GM19468 (cell line): Measurements from ENCODE around the gene ARMC5.
"Not testable (repeated sequence)": the region's sequence is repeated elsewhere in the genome, so short reads cannot be mapped to it uniquely, and the experiment has no call there.

Experiments
- ATAC-seq: cut with Tn5 transposase; IDR thresholded peaks from one replicate; pipeline ENCODE4 v1.9.1; 2021; ENCODE audit warnings: mild to moderate bottlenecking, moderate library complexity, moderate number of reproducible peaks; ENCODE audit not compliant: unreplicated experiment; ENCODE audit errors: extremely low read depth

The ARMC5 gene

DNA sequence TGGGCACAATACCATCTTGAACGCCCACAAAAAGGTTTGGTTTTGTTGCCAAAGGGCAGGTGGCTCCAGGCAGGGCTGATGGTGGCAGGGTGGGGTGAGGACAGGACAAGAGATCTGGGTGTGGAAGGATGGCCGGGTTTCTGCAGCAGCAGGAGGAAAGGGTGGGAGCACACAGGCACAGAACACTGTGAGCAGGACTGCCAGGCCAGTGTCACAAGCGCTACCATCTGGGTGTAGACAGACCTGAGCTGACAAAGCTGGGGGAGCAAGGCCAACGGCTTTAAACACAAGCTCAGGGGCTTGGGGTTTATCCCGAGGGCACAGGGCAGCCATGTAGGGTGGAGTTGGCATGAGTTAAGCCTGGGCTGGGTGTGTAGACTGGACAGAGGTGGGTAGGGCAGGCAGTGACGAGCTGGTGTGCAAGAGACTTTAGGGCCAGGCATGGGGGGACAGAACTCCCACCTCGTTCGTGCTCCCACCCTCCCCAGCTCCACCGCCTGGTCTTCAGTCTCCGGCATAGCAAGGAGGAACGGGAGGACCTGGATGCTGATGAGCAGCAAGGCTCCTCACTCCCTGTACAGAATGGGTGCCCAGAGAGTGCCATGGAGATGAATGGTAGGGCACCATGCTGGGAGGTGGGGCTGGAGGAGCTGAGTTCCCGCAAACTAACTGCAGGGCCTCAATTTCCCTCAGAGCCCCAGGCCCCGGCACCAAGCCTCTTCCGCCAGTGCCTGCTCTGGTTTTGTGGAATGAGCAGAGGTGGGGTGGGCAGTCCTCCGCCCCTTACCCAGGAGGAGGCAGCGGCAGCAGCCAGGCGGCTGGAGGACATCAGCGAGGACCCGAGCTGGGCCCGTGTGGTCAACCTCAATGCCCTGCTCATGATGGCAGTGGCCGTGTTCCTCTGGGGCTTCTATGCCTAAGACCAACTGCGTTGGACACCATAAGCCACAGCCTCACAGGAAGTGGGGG is 30.6 kb downstream of the ARMC5 start:
- ATAC-seq = no peak

DNA sequence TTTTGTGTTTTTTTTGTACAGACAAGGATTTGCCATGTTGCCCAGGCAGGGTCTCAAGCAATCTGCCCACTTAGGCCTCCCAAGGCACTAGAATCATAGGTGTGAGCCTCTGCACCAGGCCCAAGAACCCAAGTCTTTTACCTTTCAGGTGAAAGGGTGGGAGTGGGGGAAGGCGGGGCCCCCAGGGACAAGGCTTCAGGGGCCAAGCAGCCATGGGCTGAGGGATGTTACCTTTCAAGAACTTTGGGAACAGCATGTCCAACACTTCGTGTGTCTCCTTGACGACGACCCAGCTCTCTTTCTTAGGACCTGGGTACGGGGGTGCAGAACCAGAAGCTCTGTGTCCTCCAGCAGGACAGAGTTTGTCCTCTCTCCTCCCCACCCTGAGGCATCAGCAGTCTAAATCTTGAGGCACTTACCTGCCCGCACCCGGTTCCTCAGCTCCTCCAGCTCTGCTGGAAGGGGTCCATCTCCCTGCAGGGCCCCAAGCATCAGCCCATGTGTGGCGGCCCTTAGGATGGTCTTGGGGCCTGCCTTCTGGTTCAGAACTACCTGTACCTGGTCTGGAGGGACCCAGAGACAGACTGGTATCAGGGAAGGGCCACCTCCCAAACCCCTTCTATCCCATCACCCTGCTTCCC is 32.6 kb downstream of the ARMC5 start:
- ATAC-seq = no peak

DNA sequence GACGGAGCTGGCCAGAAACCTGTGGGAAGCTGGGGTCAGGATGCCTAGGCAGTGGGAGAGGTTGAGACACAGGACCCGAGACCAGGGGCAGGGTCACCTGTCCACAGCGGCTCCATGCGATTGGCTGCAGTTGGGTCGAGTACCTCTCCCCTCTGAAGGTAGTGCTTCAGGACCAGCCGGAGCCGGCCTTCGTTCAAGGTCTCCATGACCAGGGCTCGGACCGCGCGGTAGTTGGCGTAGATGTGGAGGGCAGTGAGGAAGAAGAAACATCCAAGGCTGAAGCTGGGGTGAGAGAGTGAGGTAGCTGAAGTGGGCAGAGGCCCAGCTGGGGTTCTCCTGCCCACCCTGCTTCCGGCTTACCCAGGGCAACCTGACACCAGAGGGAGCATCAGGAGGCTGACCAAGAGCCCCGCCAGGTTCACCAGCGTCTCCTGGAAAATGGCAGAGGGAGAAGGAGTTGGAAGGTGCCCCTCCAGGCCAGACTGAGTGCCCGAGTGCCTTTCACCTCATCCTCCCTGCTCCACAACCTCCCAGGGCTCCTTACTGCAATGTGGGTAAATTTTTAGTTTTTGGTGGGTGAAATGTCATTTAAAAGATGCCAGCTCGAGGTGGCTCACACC is 34.3 kb downstream of the ARMC5 start:
- no peak for ATAC-seq

DNA sequence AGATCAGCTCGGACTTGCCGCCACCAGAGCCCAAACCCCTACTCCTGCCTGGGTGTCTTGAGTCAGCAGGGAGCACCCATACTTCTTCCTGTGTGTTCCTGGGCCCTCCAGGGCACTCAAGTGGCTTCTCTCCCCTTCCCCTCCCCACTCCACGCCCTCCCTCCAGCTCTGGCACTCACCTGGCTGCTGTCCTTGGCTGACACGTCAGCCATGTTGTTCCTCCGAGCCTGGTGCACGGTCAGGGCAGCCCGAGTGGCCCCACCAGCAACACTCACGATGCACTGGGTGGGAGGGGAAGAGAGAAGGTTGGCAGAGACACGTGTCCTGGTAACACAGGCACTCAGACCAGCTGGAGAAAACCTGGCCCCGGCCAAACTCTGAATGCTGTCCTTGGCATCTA is 37.4 kb downstream of the ARMC5 start:
- ATAC-seq = no peak

DNA sequence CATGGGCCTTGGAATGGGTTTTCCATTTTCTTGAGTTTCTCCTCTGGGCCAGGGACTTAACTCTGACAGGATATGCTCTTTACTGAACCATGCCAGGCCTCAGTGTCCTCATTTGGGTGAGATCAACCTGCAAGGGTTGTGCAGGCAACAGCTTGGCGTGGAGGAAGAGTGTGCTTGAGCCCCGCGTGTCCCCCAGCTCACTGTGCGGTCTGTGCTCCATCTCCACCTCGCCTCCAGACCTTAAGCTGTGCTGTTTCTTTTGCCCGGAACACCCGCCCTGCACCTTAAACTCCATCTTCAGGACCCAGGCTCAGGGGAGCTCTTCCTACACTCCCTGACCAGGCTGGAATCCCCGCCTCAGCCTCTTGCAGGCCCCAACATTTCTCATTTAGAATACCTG is 39.2 kb downstream of the ARMC5 start:
- no peak for ATAC-seq

DNA sequence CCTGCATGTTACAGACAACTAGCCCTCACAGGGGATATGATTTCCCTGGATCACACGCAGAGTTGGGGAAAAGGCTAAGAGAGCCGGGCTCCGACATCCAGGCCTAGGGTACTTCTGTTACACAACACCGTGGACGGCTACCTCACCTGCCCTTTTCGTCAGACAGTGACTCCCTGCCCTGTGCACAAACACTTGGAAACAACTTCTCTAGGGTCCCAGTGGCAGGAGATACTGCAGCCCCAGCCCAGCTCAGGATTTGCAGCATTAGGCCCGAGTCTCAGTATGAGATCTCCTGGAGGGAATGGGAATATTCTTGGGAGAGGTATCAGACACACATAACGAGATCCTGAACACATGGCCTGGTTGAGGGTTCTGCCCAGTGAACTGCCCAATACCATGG is 40.6 kb downstream of the ARMC5 start:
- no peak for ATAC-seq

DNA sequence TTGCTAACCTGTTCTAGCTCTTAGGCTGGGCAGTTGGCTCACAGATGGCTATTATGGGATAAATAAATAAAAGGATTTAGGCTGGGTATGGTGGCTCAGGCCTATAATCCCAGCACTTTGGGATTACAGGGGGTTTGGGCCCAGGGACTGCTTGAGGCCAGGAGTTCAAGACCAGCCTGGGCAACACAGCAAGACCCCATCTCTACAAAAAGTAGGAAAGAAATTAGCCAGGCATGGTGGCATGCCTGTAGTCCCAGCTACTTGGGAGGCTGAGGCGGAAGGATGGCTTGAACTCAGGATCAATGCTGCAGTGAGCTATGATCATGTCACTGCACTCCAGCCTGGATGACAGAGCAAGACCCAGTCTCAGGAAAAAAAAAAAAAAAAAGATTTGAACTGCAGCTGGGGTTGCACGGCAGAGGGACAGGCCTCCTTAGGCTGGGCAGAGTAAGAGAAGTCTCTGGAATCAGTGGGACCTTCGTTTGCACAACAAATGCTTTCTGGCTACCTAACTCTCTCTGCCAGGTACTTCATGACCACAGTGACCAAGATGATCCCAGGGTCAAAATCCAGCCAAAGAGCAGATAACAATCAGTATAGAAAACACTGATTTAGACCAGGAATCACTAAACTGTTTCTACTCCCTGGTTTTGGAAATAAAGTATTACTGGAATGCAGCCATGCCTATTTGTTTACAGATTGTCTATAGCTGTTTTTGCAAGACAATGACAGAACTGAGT is 42.1 kb downstream of the ARMC5 start:
- ATAC-seq = no peak

DNA sequence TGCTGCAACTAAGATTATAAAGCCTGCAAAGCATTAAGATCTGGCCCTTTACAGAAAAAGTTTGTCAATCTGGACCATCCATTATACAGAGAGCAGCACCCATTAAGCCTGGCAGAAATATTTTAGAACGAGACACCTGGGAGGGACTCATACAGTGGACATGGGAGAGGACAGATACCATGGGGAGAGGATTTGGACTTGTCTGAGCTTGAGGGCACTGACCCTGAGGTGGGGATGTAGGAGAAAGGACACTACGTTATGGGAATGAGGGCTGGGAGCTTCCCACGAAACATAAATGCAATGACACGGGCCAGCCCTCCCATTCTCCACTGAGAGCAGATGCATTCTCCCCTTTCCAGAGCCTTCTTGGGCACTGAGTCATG is 42.7 kb downstream of the ARMC5 start:
- ATAC-seq = no peak

DNA sequence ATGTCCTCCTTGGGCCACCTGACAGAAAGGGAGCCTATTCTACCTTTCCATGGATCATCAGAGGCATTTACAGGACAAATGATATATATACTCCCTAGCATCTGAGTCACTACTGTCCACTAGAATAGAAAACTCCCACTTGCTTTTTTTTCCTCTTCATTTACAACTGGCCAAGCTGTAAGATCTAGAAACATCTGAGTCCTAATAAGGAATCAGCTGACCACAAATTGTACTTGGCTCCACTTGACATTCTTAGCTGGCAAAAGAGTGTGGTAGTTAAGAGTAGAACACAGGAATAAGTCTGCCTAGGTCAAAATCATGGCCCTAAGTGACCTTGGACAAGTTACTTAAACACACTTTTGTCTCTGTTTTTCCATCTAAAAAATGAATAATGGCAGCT is 43.7 kb downstream of the ARMC5 start:
- ATAC-seq = no peak

DNA sequence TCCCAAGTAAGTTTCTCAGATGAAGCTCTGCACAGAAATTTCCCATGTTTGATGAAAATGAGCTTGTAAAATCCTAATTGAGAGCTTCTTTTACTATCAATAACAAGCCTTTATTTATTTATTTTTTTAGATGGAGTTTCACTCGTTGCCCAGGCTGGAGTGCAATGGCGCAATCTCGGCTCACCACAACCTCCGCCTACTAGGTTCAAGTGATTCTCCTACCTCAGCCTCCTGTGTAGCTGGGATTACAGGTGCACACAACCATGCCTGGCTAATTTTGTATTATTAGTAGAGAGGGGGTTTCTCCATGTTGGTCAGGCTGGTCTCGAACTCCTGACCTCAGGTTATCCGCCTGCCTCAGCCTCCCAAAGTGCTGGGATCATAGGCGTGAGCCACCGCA is 44.3 kb downstream of the ARMC5 start:
- not testable (repeated sequence) for ATAC-seq

DNA sequence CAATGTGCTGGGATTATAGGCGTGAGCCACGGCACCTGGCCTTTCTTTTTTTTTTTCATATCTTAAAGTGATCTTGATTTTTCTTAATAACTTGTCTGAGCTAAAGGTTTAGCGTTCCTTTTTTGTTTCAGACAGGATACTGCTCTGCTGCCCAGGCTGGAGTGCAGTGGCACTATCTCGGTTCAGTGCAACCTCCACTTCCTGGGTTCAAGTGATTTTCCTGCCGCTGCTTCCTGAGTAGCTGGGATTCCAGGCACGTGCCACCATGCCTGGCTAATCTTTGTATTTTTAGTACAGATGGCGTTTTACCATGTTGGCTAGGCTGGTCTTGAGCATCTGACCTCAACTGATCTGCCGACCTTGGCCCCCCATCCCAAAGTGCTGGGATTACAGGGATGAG is 44.9 kb downstream of the ARMC5 start:
- ATAC-seq = no peak

DNA sequence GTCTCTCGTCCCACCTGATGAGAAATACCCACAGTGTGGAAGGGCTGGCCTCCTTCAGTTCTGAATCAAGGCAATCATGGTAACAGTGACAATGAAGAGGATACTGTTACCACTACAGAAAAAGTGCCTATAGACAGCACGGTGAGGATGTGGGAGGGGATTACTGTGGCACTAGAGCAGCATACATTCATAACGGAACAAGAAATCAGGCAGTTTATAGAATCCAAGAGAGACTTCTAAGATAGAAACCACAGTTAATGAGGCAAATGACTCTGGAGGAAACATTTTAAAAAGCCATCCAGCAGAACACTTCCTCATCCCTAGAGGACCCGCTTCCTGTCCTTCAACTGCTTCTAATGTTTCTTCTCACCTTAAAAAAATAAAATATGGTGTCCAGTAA is 46.2 kb downstream of the ARMC5 start:
- ATAC-seq = no peak

DNA sequence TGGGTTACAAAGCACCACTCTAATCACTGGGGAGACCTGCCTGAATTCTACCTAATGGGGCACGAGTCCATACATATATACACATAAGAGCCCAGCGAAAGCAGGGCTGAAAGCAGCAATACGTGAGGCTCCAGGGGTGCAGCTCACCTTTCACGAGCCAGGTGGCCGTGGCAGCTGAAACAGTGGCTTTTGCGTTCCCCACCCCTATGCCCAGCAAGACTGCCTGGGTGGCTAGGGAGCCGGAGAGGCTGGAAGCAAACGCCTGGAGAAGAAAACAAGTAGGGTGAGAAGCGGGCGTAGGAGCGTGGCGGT is 48.3 kb downstream of the ARMC5 start:
- ATAC-seq = no peak

DNA sequence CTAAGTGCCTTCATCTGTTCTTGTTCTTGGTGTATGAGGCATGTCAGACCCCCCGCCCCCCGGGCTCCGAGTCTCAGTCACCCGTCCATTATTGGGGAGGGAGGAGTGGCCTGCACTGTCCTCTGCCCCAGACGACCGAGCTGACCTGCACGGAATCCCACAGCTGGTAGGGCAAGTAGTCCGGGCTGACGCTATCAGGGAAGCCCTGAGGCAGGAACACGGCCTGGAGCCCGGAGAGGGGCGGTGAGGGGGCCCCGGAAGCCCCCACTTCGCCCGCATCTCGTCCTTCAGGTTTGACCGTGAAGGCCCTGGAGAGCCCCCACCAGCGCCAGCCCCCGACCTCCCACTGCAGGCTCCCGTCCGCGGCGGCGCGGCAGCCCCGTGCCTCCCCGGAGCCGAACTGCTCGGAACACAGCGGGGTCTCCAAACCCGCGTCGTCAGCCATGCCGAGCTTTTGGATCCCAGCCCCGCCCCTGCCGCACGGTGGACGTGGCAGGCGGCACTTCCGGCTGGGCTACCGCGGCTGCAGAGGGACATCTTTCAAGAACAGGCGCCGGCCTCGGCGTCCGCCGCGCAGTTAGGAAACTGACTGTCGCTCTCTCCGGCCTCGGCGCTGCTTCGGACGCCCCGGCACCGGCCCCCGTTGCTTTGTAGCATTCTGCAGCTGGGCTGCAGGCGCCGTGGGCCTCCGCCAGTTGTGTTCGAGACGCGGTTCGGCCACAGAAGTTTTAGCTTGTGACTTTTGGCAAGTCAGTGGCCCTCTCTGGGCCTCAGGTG is 48.8 kb downstream of the ARMC5 start, which contains the start of gene RUSF1:
Gene RUSF1 (minus strand): TSS at position 463 of the 777 bp plus-strand sequence. CDS start 18 bp downstream, at position 445.
- ATAC-seq = peak; percentile 92

DNA sequence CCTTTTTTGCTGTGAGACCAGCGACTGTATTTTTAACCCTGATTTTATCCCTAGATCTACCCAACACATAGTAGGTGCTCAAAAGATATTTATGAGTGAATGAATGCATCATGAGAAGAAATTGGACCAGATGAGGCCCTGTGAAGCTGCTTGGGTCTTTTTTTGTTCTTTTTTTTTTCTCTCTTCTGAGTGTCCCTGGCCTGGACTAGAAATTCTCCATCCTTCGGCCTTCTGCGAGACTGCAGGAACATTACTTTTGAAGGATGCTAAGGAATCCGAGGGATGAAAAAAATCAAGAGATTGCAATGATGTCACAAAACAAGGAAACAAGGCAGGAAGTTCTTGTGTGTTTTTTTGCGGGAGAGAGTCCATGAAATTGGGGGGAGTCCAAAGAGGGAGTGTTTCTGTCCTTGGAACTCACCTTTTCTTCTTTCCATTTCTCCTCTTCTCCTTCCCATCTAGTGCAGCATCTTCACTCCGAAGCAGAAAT is 49.5 kb downstream of the ARMC5 start:
- ATAC-seq = no peak

DNA sequence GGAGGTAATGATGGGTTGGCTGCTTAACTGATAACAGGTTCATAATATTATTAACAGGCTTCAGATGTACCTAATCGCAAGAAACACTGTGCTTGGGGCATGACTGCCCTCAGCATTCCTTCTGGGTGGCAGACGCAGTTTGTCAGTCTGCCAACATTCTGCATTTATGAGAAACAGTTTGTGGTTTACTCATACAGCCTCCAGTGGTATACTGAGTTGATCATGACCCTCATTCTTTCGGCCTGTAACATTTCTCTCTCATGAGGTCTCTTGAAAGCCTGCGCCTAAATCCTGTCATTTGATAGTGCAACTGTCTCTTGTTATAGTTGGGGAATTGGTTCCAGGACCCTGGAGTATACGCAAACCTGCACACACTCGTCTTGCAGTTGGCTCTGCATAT is 53.8 kb downstream of the ARMC5 start:
- ATAC-seq = no peak

DNA sequence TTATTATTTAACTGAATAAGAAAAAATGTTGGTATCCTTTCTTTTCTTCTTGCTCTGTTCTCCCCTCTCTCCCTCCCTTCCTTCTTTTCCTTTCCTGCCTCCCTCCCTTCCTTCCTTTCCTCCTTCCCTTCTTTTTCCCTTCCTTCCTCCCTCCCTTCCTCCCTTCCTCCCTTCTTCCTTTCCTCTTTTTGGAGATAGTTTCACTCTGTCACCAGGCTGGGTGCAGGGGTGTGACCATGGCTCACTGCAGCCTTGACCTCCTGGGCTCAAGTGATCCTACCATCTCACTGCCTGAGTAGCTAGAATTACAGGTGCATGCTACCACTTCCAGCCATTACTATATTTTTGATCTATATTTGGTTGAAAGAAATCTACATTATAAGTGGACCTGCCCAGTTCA is 54.6 kb downstream of the ARMC5 start:
- ATAC-seq = no peak
